Keratinocyte (primary cell): ENCODE data around the gene PSMB10. TPM values are rescaled to one million over a fixed set of nuclear protein-coding genes. Genes with fewer than 3 reads are reported as not detected.

Experiments used
- DNase-seq: peaks from one replicate; pipeline ENCODE4 v3.0.0-alpha.2; 2011; ENCODE audit warnings: low read depth, missing footprints, low spot score
- FAIRE-seq: peaks from 2 replicates; lab custom pipeline; 2011; peaks lifted over from hg19 to GRCh38; lab: Jason Lieb, UNC
- H2AFZ ChIP-seq: 2 replicates; pipeline ENCODE4 v1.6.0; 2012; ENCODE audit warnings: low read length, control low read depth, inconsistent platforms; ENCODE audit not compliant: control insufficient read depth
- H3K27ac ChIP-seq: 2 replicates; pipeline ENCODE4 v1.5.1; 2011; ENCODE audit warnings: low read length; ENCODE audit not compliant: control insufficient read depth, insufficient read depth
- H3K27me3 ChIP-seq: 3 replicates; pipeline ENCODE4 v1.6.0; 2011; ENCODE audit warnings: low read length; ENCODE audit not compliant: control insufficient read depth, insufficient read depth; ENCODE audit errors: extremely low read depth
- H3K36me3 ChIP-seq, 2 experiments: 2 replicates in 1 of 2; 3 replicates in 1 of 2; pipeline ENCODE4 v1.5.1; 2011; ENCODE audit warnings: low read length in 2 of 2, mild to moderate bottlenecking in 1 of 2; ENCODE audit not compliant: control insufficient read depth in 2 of 2, insufficient read depth in 2 of 2; ENCODE audit errors: extremely low read depth in 1 of 2
- H3K4me1 ChIP-seq: 3 replicates; pipeline ENCODE4 v1.5.1; 2011; ENCODE audit warnings: low read length; ENCODE audit not compliant: control insufficient read depth, insufficient read depth; ENCODE audit errors: extremely low read depth
- H3K4me2 ChIP-seq: 3 replicates; pipeline ENCODE4 v1.6.0; 2011; ENCODE audit warnings: low read depth, low read length; ENCODE audit not compliant: control insufficient read depth, insufficient read depth; ENCODE audit errors: extremely low read depth
- H3K4me3 ChIP-seq, 3 experiments: fragments of 200-600 bp in 1 of 3; sonication (generic) in 1 of 3; 2 replicates in 2 of 3; 3 replicates in 1 of 3; pipeline ENCODE4 v1.5.1; 2011 to 2016; ENCODE audit warnings: low read length in 3 of 3, mild to moderate bottlenecking in 3 of 3, control low read depth in 2 of 3, inconsistent platforms in 1 of 3, low read depth in 1 of 3, mixed read lengths in 1 of 3, mixed run types in 1 of 3, moderate library complexity in 1 of 3; ENCODE audit not compliant: control insufficient read depth in 2 of 3, insufficient read depth in 2 of 3; ENCODE audit errors: extremely low read depth in 1 of 3
- H3K79me2 ChIP-seq: 2 replicates; pipeline ENCODE4 v1.6.0; 2012; ENCODE audit warnings: low read length; ENCODE audit not compliant: control insufficient read depth, insufficient read depth
- H3K9ac ChIP-seq: 3 replicates; pipeline ENCODE4 v1.6.0; 2011; ENCODE audit warnings: low read length; ENCODE audit not compliant: control insufficient read depth, insufficient read depth; ENCODE audit errors: extremely low read depth
- H3K9me1 ChIP-seq: 3 replicates; pipeline ENCODE4 v1.6.0; 2011; ENCODE audit warnings: low read length; ENCODE audit not compliant: control insufficient read depth, insufficient read depth; ENCODE audit errors: extremely low read depth
- H3K9me3 ChIP-seq: 2 replicates; pipeline ENCODE4 v1.5.1; 2012; ENCODE audit warnings: low read depth, low read length; ENCODE audit not compliant: control insufficient read depth
- H4K20me1 ChIP-seq: 3 replicates; pipeline ENCODE4 v1.6.0; 2011; ENCODE audit warnings: low read length; ENCODE audit not compliant: control insufficient read depth, insufficient read depth; ENCODE audit errors: extremely low read depth
- EZH2 ChIP-seq: IDR thresholded peaks from one replicate; pipeline ENCODE4 v1.6.1; 2012; ENCODE audit warnings: inconsistent platforms, mild to moderate bottlenecking, low read length, moderate library complexity
- dilution Hi-C: fragments of 300-500 bp; cut with MboI; formaldehyde crosslinking; loops from one replicate; pipeline ENCODE4 v1.7.0; 2020; ENCODE audit warnings: low sequenced_read_pairs; ENCODE audit not compliant: extremely low pct_ligation_motif_present
- polyA plus RNA-seq, 5 experiments: library from polyadenylated mRNA; depleted of rRNA in 3 of 5; stranded (reverse) in 3 of 5; stranded (forward) in 1 of 5; unstranded in 1 of 5; fragments of >200 nt; gene quantifications; 1 replicate in 1 of 5; 2 replicates in 3 of 5; 3 replicates in 1 of 5; pipeline versions ENCODE4 v1.2.1 to v1.2.3, GENCODE V29; 2011 to 2012; ENCODE audit warnings: missing spikeins in 2 of 5, low read depth in 1 of 5, low replicate concordance in 1 of 5
- TF ChIP-seq, protein P1 (sequence below), 3 experiments: IDR thresholded peaks in 1 of 3; conservative IDR thresholded peaks in 1 of 3; optimal IDR thresholded peaks in 1 of 3; 2 replicates in 2 of 3; 3 replicates in 1 of 3; pipeline versions ENCODE3 to v1.5.1; 2011; ENCODE audit warnings: low read length in 3 of 3, mild to moderate bottlenecking in 3 of 3, moderate library complexity in 2 of 3, control low read depth in 1 of 3, inconsistent platforms in 1 of 3; ENCODE audit not compliant: insufficient read depth in 2 of 3; ENCODE audit errors: extremely low read depth in 1 of 3

PSMB10 gene
- polyA plus RNA-seq, 1 donor (not counting 4 experiments of a cell fraction or from before 2014, with no cell fraction given) = 11.1 TPM

DNA sequence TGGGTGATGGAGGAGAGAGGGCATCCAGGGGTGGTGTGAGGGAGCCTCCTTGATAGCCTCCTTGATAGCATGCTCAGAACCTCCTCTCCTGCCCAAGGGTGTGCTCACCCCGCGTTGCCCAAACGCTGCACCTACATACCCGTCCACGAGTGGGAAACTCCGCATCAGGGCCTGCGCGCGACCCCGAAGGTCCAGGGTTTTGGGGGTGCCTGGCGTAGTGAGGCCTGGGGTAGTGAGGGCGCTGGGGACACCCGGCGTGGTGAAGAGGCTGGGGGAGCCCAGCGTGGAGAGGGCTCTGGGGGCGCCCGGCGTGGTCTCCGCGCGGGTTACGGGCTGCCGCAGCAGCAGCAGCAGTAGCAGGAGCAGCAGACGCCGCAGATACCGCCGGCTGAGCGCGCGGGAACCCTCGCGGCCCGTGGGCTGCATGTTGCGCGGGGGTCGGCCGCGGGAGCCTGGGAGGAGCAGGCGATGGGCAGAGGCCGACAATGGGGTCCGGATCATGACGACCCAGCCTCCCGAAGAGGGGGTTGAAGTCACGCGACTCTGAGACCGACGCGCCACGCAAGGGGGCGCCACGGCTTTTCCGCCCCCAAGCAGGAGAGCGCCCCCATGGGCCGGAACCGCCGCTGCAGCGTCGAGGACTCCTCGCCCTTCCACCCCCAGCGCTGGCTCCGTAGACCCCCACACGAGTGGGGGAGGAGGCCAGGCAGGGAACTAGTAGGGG is 43.5 kb upstream of the PSMB10 start, which contains the start of gene DPEP3:
Gene DPEP3 (minus strand): TSS at position 545 of the 724 bp plus-strand sequence. CDS start 119 bp downstream, at position 426.
- Histone ChIP-seq H3K4me1 (peaks cover 13% of the 10 kb centered on the region), H3K4me3 (no peak within 1 kb of the TSS), H3K27me3 (peaks cover 17% of the 10 kb centered on the region), H3K9me3 (no peaks in the 10 kb centered on the region), H3K27ac (no peak within 1 kb of the TSS), H3K9ac (no peak within 1 kb of the TSS), H3K4me2 (no peak within 1 kb of the TSS), H2AFZ (no peak within 1 kb of the TSS), H4K20me1 (peaks cover 2% of the 10 kb centered on the region), H3K36me3 (no peaks in the 10 kb centered on the region), H3K9me1 (no peaks in the 10 kb centered on the region), H3K79me2 (no peaks in the 10 kb centered on the region)
- FAIRE-seq (no peak), DNase-seq (no peak)
- dilution Hi-C loops = no loop called here
- no peak for TF ChIP-seq EZH2
- TF ChIP-seq, protein P1, sequence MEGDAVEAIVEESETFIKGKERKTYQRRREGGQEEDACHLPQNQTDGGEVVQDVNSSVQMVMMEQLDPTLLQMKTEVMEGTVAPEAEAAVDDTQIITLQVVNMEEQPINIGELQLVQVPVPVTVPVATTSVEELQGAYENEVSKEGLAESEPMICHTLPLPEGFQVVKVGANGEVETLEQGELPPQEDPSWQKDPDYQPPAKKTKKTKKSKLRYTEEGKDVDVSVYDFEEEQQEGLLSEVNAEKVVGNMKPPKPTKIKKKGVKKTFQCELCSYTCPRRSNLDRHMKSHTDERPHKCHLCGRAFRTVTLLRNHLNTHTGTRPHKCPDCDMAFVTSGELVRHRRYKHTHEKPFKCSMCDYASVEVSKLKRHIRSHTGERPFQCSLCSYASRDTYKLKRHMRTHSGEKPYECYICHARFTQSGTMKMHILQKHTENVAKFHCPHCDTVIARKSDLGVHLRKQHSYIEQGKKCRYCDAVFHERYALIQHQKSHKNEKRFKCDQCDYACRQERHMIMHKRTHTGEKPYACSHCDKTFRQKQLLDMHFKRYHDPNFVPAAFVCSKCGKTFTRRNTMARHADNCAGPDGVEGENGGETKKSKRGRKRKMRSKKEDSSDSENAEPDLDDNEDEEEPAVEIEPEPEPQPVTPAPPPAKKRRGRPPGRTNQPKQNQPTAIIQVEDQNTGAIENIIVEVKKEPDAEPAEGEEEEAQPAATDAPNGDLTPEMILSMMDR (optimal IDR thresholded peaks at IDR 0.05 in 1 of 3, IDR thresholded peaks at IDR 0.05 in 1 of 3, conservative IDR thresholded peaks at IDR 0.05 in 1 of 3; ENCODE audit: extremely low read depth in 1 of 3, insufficient read depth in 2 of 3, low read length in 3 of 3) = peak; percentile 13 to 27 (median 14)

DNA sequence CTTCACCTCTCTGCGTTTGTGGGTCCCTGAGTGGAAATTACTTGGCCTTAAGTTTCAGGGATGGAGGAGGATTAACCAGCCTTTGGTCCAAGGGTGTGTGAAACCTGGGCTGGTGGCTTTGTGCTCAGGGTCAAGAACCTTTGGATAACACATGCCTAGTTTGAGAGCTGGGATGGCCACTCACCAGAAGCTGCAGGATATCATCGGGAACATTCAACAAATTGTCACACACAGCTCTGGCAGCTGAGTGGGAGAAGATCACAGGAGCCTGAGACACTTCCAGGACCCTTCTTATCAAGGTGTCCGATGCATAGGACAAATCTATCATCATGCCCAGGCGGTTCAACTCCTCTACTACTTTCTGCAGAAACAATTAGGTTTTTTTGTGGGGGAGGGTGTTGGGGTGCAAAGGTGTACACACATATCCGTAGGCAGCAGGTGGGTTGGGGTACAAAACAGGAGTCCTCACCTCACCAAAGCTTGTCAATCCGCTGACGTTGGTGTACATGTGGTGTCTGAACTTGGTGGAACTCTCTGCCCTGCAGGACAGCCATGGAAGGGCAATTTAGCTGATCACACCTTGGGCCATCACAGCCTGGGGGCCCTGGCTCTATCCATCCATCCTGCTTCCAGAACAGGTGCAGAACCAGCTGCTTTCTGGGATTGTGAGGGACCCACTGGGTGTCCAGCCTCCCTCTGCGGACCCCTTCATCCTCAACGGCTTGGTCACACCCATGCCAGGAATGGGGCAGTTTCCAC is 41.0 kb upstream of the PSMB10 start:
- FAIRE-seq (no peak), DNase-seq (no peak)
- dilution Hi-C loops = no loop called here

More for the DNA sequence above, 41.0 kb upstream of the PSMB10 start:
- peaks cover 2% of the 10 kb centered on the region for H4K20me1 ChIP-seq
- no peaks in the 10 kb centered on the region for H3K9me1 ChIP-seq
- H3K79me2 ChIP-seq = no peaks in the 10 kb centered on the region
- H3K36me3 ChIP-seq = no peaks in the 10 kb centered on the region
- H3K4me3 ChIP-seq = no peak overlapping the region
- TF ChIP-seq, protein P1 (optimal IDR thresholded peaks at IDR 0.05 in 1 of 3, IDR thresholded peaks at IDR 0.05 in 1 of 3, conservative IDR thresholded peaks at IDR 0.05 in 1 of 3; ENCODE audit: extremely low read depth in 1 of 3, insufficient read depth in 2 of 3, low read length in 3 of 3) = no peak
- TF ChIP-seq EZH2 = no peak
- peaks cover 17% of the 10 kb centered on the region for H3K27me3 ChIP-seq
- no peak overlapping the region for H3K4me2 ChIP-seq
- H3K27ac ChIP-seq = no peak overlapping the region
- H3K9me3 ChIP-seq = no peaks in the 10 kb centered on the region
- H3K4me1 ChIP-seq = no peaks in the 10 kb centered on the region
- H3K9ac ChIP-seq = no peak overlapping the region
- H2AFZ ChIP-seq = no peak overlapping the region
